GM21526 (cell line): ENCODE measurements around the gene AFF3.

ENCODE experiments used
- ATAC-seq: cut with Tn5 transposase; IDR thresholded peaks from one replicate; pipeline ENCODE4 v1.9.1; 2021; ENCODE audit warnings: moderate library complexity; ENCODE audit not compliant: unreplicated experiment, low FRiP score

The AFF3 gene

DNA sequence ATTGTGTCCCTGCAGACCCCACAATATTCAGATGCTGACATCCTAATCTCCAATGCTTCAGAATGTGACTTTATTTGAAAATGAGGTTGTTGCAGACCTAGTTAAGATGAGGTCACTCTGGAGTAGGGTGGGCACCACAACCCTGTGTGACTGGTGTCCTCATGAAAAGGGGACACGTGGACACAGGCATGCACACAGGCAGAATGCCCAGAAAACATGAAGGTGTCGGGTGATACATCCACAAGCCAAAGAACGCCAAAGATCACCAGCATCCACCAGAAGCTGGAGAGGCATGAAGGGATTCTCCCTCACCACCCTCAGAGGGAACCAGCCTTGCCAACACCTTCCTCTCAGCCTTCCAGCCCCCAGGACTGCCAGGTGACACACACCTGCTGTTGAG lies 69.3 kb downstream of the AFF3 start:
- ATAC-seq = no peak

DNA sequence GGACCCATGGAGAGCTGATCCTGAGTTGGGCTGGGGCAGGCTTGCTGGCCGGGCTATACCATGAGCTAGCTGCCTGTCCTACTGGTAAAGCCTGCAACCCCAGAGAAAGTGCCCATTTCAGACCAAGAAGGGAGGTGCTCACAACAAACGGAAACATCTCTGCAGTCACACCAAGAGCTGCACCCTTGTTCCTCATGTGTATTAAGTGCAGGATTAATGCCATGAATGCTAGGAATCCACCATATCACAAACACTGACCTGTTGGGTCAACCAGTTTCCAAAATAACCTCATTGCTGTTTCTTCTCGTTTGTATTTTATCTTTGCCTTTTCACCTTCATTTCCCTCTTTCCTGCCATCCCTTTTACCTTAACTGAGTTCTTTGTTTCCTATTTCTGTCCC lies 69.9 kb downstream of the AFF3 start:
- no peak for ATAC-seq

DNA sequence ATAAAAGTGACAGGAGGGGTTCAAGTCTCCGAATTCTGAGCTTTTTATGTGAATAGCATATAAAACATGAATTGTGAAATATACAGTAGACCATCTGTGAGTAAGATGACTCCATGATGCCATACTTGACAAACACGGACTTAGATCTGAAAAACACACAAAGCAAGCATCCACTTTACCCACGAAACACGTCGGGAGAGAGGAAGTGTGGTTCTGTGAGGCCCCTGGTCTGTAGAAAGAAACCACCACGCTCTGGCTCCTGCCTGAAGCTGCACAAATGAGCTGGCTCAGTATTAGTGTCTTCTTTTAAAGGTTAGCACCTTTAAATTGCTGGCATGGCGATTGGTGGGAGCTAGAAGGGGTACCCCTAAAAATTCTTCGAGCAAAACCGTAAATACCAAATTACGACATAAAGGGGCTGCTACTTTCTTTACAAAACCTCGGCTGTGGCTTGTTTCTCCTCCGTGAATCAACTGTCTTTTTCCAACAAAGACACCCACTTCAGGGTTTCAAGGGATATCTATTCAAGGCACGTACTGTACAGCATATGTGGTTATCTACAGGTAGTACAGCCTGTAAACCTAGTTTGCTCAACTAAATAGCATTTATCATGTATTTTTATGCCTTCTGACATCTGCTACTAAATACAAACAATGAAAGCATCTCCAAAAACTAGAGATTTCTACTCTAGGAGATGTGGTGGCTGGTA lies 70.9 kb downstream of the AFF3 start:
- ATAC-seq = no peak

DNA sequence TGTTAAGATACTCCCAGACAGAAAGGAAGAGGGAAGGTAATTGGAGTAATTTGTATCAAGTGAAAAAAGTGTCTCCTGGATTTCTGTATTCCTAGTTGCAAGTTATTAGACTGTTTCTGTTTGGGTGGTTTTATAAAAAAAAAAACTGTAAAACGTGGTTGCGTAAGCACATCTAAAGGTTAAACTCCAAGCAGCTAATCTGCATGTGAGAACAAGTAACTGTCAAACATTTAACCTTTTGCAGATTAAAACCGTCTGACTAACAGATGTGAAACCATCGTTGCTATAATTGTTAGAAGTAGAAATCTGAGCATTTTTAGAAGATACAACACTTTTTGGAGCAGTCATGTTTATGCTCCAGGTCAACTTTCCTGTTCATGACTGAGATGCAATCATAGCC lies 72.3 kb downstream of the AFF3 start:
- ATAC-seq = no peak

DNA sequence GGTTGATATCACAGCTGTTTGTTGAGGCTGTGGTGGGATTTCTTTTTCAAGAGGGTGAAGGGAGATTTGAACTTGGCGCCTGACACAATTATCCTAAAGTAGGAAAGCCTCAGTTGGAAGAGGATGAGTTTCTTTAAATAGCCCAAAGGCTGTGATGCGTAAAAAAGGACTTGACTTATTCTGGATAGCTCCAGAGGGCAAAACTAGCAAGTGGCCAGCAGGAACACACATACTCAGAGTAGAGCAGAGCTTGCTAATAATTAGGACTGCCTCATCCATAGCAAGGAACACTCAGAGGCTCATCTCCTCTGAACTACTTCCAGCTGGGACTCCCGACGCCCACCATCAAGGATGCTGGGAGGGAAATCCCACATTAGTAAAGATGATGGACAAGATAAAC lies 74.0 kb downstream of the AFF3 start:
- ATAC-seq = no peak

DNA sequence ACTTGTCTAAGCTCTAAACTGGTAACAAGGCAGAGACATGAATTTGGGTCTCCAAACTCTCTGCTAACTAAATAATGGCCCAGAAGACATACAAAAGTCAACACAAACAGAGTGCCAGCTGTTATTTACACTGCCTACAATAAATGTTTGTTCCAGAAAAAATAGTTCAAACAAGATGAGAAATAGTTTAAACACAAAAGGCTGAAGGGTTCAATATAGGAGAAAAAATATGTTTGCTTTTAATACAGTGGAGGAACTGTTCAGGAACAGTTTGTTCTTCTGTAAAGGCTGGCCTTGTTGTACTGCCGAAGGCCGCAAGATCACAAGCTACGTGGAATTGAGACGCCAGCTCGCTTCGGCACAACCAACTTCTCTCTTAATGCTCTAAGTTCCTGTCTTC lies 74.6 kb downstream of the AFF3 start:
- ATAC-seq = no peak

DNA sequence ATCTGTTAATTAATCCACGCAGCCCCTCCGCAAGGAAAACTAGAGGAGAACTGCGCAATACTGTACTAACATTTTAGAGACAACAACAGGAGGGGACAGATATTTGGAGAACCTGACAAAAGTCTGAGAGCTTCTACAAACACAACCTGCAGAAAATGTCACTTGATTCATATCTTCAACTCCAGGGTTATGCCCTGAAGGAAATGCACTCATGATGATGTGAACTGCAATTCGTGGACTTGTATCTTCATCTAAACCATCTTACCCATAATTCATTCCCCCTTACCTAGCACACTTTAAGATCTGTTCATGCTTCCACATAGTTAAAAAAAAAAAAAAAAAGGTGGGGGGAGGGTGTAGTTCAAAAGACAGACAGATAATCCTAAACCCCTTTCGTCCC lies 75.5 kb downstream of the AFF3 start:
- ATAC-seq = no peak

DNA sequence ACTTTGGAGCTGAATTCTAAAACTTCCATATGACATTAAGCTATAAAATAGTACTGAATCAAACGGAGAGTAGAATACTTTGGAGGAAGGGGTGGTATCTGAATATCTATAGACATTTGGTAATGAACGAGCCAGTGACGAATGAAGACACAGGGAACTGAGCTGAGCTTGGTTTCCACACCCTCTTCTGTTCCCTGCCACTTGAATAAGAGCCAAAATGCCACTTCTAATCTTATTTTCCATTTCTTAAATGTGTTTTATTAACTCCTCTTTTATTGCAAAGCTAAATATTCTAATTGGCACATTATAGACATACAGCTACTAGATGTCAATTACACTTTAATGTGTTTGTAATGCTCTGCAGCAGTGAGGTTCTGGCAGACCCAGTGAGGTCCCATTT lies 76.1 kb downstream of the AFF3 start:
- no peak for ATAC-seq

DNA sequence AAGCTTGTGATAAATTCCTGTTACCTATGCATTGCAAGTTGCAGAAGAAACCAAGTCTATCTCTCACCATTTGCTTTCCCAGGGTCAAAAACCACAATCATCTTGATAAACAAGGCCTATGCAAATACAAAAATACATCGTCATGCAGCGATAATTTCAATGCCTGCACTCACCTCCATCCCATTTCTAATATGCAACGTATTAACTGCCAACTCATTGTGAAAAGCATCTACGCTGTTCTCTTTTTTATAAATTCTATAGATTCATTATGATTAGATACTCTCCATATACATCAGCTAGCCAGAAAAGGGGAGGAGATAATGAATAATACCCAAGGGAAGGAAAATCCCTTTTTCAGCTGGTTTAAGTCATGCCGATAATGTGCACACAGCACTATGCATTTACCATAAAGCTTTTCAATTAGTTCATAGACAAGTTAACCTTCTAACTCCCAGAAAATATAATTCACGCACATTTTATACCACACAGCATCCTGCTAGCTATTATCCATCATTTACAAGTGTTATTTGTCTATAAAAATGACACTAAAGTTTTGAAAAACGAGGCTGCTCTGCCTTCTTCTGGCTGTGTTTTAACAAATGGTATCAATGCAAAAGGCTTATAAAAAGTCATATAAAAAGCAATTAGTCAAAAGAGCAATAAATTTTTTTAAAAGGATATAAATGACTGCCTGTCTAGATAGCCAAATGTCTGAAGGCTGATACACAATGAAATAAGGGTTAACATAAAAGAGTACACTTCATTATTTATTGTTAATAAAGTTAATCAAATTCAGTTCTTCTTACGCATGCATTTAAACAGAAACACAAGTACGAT lies 77.6 kb downstream of the AFF3 start:
- no peak for ATAC-seq

DNA sequence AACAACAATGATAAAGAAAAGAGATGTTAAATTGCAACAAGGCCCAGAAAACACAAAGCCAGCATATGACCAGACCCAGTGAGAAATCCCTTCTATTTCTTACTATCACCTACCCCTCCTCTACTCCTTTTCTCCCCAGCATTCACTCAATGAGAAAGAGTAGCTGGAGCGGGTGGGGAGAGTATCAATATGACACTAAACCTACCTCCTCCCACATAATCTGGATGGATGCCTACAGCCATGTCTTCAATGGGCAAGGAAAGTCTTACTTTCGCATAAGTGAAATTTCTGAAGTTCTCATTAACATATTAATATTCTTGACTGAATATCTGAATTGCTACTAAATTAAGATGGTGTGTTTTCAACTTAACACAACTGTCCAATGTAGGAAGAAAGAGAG lies 78.2 kb downstream of the AFF3 start:
- ATAC-seq = no peak

DNA sequence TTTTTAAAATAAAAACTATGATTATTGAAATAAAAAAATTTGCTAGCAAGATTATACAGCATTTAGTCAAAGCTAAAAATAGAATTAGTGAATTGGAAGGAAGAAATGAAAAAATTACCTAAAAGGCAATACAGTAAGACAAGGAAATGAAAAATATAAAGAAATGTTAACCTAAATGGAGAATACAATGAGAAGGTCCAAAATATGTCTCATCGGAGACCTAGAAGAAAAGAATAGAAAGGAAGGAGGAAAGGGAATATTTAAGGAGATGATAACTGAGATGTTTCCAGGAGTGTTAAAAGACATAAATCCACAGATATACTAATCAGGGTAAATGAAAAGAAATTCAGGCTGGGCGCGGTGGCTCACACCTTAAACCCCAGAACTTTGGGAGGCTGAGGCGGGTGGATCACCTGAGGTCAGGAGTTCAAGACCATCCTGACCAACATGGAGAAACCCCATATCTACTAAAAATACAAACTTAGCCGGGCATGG lies 78.9 kb downstream of the AFF3 start:
- ATAC-seq = no peak

DNA sequence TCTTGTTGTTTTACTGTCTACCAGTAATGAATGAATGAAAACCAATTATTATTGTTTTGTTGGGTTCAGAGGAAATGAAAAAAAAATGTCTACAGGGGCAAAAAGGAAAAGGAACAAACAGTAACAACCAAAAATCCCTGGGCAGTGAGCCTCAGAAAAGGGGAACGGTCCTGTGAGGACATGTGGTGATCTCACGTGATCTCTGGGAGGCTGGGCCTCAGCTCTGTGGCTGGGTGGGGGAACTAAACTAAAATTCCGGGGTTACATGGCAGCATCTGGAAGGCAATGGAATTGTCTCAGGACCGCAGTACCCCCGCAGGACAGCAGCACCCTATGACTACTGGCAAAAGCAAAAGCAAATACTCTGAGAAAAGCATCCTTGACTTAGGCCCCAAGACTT lies 80.1 kb downstream of the AFF3 start:
- no peak for ATAC-seq

DNA sequence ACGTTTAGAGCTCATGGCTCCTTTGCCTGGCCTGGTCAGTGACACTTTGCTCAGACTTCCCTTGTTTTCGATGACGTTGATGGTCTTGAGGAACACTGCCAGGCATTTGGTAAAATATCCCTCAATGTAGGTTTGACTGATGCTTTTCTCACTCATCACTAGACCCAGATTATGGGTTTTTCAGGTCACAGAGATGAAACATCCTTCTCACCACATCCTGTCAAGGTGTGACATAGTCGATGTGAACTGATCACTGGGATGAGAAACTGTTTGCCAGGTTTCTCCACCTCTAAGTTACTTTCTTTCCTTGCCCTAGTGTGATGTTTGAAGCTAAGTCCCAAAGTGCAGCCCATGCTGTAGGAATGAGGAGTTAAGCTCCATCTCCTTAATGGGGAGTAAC lies 81.5 kb downstream of the AFF3 start:
- no peak for ATAC-seq

DNA sequence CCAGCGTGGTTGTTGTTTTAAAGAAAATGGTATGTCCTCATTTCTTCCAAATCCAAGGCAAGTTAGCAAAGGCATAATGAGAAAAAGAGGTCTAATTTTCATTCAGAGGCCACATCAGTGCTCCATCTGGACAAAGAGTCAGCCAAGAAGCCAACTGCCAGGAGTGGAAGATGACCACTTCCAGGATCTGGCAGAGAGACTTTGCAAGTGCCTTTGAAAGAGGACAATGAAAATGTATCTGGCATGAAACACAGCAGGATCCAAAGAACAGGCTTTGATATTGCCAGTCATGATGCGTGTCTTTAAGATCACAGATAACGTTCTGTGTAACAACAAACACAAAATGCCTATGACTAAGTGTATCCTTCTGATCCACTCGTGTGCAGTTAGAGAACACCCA lies 82.8 kb downstream of the AFF3 start:
- ATAC-seq = no peak

DNA sequence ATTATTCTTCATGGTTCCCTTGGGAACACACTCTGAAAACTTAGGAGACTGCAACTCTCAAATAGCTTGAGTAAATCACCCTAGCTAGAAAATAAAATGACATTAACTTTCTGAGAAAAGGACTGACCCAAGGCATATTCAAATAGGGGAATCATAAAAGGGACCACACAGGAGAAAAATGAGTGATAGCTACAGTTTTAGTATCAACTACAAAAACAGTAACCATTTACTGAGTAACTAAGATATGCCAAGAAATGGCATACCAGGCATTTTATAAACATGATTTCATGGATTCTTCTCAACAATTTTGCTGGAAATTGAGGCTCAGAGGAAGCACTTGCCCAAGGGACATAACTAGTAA lies 84.5 kb downstream of the AFF3 start:
- no peak for ATAC-seq

DNA sequence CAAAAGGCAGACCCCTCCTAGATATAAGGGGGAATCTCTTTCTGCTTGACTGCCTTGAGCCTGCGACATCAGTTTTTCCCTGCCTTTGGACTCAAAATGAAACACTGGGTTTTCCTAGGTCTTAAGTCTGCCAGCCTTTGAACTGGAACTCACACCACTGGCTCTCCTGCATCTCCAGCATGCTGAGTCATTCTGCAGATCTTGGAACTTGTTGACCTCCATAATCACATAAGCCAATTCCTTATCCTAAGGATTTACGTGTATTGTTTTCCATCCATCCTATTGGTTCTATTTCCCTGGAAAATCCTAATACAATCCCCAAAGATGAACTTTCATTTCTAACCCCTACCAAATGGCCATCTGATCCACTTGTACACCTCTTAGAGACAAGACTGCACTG lies 88.0 kb downstream of the AFF3 start:
- ATAC-seq = no peak

DNA sequence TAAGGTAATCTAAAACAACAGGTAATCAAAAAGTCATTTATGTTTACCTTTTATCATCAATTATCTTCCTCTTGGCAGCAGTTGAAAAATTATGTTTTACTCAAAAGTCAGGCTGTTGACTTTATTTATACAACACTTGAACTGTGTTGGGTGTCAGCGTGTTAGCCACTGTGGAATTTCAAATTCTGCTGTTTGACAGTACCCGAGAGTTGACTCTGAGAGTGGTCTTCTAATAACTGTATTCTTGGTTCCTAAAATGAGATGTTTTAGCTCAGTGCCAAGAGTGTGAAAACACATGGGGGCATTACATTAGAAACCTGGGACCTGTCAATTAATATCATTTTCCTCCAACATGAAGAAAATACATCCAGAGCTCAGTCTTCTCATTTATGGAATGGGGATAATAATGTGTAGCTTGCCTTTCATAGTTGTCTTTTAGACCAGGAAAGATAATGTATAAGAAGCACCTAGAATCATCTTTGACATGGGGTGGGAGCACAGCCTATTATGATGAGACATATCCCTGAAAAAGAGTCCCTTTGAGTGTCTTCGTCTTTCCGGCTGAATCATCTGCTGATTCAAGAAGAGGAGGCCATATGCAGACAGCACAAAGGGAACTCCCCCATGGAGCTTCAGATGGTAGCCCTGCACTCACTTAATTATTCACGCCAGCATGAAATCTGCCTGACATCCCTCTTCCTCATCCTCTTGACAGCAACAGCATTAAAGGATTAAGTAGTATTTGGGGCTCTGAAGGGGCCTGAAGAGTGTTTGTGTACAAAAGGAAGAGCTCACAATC lies 89.1 kb downstream of the AFF3 start:
- ATAC-seq = no peak

DNA sequence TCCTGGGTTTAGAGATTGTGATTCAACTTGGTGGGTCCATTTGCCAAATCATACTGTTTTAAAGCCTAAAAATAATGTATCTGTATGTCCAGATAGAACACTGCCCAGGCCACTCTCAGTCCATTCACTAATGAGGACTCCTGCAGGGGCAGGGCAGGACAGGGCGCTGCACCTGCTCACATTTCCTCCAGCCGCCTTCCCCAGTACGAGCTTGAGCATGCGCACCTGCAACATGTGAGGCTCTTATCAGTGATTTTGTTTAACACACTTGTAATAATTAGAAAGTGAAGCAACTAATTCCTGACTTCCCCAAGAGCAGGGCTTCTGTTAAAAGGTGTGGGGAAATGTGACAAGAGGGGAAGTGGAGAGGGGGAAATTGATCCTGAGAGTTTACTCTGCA lies 89.7 kb downstream of the AFF3 start:
- ATAC-seq = no peak

DNA sequence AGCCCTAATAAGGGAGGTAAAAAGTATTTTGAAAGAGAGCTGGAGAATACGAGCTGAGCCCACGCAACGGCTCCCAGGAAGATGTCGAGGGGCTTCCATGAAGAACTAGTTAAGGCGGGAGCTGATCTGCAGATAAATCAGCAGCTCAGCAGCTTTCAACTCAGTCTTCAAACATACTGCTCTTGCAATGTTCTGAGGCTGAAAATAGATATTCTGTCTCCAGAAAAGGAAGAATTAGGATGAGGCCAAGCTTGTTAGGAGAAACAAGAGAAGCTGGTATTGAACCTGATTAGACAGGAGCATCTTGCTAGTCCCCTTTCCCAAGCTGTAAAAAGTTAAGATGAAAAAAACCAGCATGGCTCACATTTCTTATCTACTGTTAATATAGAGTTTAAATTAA lies 91.1 kb downstream of the AFF3 start:
- no peak for ATAC-seq

DNA sequence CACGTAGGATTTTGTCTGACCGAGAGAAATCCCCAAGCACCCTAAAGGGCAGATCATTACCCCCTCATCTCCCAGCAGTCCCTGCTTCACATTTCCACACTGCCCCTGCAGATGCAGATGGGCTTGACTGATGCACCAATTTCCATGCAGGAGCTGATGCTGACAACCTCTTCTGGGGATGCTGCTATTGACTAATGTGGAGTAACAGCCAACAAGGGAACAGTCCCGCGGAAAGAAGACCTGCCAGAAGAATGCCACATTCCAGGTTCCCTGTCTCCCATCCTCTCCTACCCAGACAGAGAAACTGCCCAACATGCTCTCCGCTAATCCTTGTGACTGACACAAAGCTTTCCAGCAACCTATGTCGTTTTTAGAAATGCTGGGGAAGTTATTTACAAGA lies 91.7 kb downstream of the AFF3 start:
- ATAC-seq = no peak
